Breast epithelium (tissue), 4 donors: ENCODE results near the gene CKMT1A. TPM values are rescaled to one million over a fixed set of nuclear protein-coding genes. Genes with fewer than 3 reads are reported as not detected.
"Not testable (repeated sequence)": the region's sequence is repeated elsewhere in the genome, so short reads cannot be mapped to it uniquely, and the experiment has no call there.

Experiments used
- DNase-seq, 2 donors: peaks; one replicate each; pipeline ENCODE4 v3.0.0-alpha.2; 2019; ENCODE audit warnings: low spot score in 2 of 2
- H3K27ac ChIP-seq, 2 donors: fragments of 200-600 bp; sonication (generic) in 1 of 2; one replicate each; pipeline ENCODE4 v1.5.1; 2016 to 2019; ENCODE audit warnings: mild to moderate bottlenecking in 1 of 2
- H3K27me3 ChIP-seq, 2 donors: fragments of 200-600 bp; sonication (generic) in 1 of 2; one replicate each; pipeline versions ENCODE4 v1.5.1 to v1.6.0; 2017 to 2019; ENCODE audit warnings: control low read depth in 1 of 2, mild to moderate bottlenecking in 1 of 2
- H3K36me3 ChIP-seq: fragments of 200-600 bp; one replicate; pipeline ENCODE4 v1.5.1; 2019
- H3K4me1 ChIP-seq, 2 donors: fragments of 200-600 bp; sonication (generic); one replicate each; pipeline ENCODE4 v1.5.1; 2016 to 2019; ENCODE audit warnings: control low read depth in 1 of 2
- H3K4me3 ChIP-seq, 3 donors: fragments of 200-600 bp; sonication (generic); 1 replicate in 2 of 3; 2 replicates in 1 of 3; pipeline ENCODE4 v1.5.1; 2016 to 2019; ENCODE audit warnings: mild to moderate bottlenecking in 3 of 3, moderate library complexity in 2 of 3
- H3K9me3 ChIP-seq, 2 donors: fragments of 200-600 bp; sonication (generic) in 1 of 2; one replicate each; pipeline ENCODE4 v1.5.1; 2016 to 2019; ENCODE audit warnings: control low read depth in 1 of 2
- CTCF ChIP-seq, 3 donors: fragments of 450-650 bp; IDR thresholded peaks; one replicate each; pipeline ENCODE4 v1.5.1; 2016 to 2017; ENCODE audit warnings: antibody characterized with exemption in 3 of 3, mild to moderate bottlenecking in 3 of 3, moderate library complexity in 3 of 3
- POLR2A ChIP-seq: fragments of 450-650 bp; IDR thresholded peaks from one replicate; pipeline ENCODE4 v1.6.1; 2016; ENCODE audit warnings: antibody characterized with exemption, mild to moderate bottlenecking, moderate library complexity
- POLR2AphosphoS5 ChIP-seq, 3 donors: sonication (generic); formaldehyde crosslinking; IDR thresholded peaks; one replicate each; pipeline ENCODE4 v1.6.1; 2017; ENCODE audit warnings: antibody characterized with exemption in 3 of 3
- intact Hi-C: fragments of 100-400 bp; cut with DNase I; formaldehyde crosslinking; loops from one replicate; pipeline ENCODE4 v1.15.1; 2023; ENCODE audit warnings: low total_unique reads
- total RNA-seq, 3 donors: library from RNA; depleted of rRNA; stranded (reverse); fragments of >200 nt; gene quantifications; one replicate each; pipeline ENCODE4 v1.1.0, GENCODE V29; 2016

The CKMT1A gene
- total RNA-seq, 3 donors from 2014 or later, result 0.66 to 2.0 TPM; not detected in 1

DNA sequence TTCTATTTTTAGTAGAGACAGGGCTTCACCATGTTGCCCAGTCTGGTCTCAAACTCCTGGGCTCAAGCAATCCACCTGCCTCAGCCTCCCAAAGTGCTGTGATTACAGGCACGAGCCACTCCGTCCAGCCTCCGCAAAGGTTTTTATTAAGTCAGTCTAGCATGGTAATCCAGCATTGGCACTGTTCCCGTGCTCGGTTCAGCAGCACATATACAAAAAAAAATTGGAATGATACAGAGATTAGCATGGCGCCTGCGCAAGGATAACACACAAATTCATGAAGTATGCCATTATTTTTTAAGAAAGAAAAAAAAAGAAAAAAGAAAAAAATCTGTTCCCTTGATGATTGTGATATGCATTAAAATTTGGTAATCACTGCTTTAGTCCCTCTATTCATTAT is 8.5 kb downstream of the CKMT1A start:
- TF ChIP-seq CTCF (IDR thresholded peaks at IDR 0.05) (no peak), POLR2A (no peak), POLR2AphosphoS5 (IDR thresholded peaks at IDR 0.05) (no peak)
- intact Hi-C loops, result no loop called here
- Histone ChIP-seq H3K27me3 (no peaks in the 10 kb centered on the region), H3K36me3 (no peaks in the 10 kb centered on the region), H3K4me3 (no peak overlapping the region), H3K27ac (no peak overlapping the region), H3K4me1 (no peaks in the 10 kb centered on the region), H3K9me3 (no peaks in the 10 kb centered on the region)
- no peak for DNase-seq

DNA sequence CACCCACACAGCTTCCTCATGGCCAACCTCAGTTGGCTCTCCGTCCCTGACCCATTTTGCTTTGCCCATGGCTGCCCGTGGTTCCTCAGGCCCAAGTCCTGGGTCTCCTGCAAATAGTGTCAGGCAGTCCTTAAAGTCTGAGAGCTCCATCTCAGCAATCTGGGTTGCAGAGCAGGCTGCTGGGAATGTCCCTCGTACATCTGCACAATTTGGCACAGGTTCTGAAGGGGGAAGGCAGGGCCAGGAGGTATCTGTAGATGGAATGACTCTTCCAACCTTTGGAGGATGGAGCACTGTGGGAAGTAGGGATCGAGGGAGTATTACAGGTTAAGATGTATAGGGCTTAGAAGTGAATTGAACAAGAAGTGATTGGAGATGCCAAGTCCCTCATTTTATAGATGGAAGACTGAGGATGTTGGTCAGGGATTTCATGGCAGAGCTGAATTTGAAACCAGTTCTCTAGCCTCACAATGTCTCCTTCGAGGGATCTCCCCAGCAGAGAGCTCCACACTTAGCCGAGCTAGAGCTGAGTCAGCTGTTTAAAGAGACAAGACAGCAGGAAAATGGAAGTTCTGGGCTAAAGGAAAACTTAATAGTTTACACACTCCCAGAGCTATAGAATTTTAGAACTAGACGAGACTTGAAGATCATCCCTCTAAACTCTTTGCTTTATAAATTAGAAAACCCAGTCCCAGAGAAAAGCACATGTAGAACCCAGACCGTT is 9.2 kb downstream of the CKMT1A start:
- intact Hi-C loops, result no loop called here
- Histone ChIP-seq H3K9me3 (no peaks in the 10 kb centered on the region), H3K27me3 (no peaks in the 10 kb centered on the region), H3K4me3 (no peak overlapping the region), H3K27ac (no peak overlapping the region), H3K4me1 (no peaks in the 10 kb centered on the region), H3K36me3 (no peaks in the 10 kb centered on the region)
- no peak for DNase-seq
- no peak for TF ChIP-seq POLR2A
- TF ChIP-seq CTCF (IDR thresholded peaks at IDR 0.05), result no peak
- TF ChIP-seq POLR2AphosphoS5 (IDR thresholded peaks at IDR 0.05), result no peak

DNA sequence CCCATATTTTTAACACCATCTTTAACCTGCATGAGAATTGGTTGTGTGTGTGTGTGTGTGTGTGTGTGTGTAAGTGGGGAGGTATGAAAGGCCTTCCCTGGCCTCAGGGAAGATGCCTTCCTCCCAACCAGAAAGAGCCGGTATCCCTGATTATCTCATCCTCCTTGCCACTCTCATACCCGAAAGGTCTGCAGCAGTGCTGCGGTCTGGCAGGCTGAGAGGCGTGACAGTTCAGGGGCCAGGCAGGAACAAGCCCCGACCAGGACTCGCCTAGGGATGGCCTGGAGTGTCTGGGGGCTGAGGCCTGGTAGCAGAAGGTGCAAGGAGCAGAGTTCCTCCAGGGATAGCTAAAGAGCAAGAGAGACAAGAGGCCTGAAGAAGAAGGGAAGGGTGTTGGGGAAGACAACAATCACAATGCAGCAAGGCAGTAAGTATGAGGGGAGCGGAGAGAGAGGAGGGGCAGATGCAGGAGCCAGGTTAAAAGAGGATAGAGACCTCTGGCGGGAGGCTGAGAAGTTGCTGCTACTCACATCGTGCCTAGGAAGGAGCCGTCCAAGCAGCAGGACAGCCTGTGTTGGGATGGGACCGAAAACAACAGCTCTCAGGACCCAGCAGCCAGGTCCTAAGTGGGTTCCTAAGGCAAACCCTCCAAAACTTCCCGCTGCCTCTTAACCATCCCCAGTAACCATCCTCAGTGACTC is 16.9 kb downstream of the CKMT1A start:
- H3K27ac ChIP-seq, H3K4me3 ChIP-seq, H3K36me3 ChIP-seq, H3K27me3 ChIP-seq, H3K9me3 ChIP-seq, intact Hi-C loops, DNase-seq, H3K4me1 ChIP-seq: not testable (repeated sequence)

- no peaks in the 10 kb centered on the region for H3K36me3 ChIP-seq
- intact Hi-C loops, result no loop called here
- H3K27ac ChIP-seq, result no peak overlapping the region
- H3K27me3 ChIP-seq, result no peaks in the 10 kb centered on the region
- no peak for DNase-seq
- H3K4me3 ChIP-seq, result no peak overlapping the region
- TF ChIP-seq POLR2AphosphoS5 (IDR thresholded peaks at IDR 0.05) (no peak), CTCF (IDR thresholded peaks at IDR 0.05) (no peak), POLR2A (no peak)
- no peaks in the 10 kb centered on the region for H3K9me3 ChIP-seq
- no peaks in the 10 kb centered on the region for H3K4me1 ChIP-seq
Observed at GRCh38 chr15:43723151-43723550, 29.5 kb downstream of the CKMT1A start.

DNA sequence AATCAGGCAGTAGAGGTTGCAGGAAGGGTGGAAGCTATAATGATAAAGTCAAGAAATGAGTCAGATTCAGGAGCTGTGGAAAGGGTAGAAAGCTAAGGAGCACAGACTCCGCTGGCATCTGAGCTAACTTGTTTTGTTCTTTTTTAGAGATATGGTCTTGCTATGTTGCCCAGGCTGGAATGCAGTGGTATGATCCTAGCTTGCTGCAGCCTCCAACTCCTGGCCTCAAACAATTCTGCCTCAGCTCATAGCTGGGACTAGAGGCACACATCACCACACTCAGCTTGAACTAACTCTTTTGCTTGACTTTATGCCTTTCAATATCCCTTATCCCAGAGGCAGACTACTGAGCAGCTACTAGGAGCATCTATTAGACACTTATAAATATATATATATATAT is 32.6 kb downstream of the CKMT1A start:
- H3K4me1 ChIP-seq, H3K27ac ChIP-seq, H3K36me3 ChIP-seq, DNase-seq, intact Hi-C loops, H3K9me3 ChIP-seq, H3K4me3 ChIP-seq, H3K27me3 ChIP-seq: not testable (repeated sequence)

- H3K9me3 ChIP-seq, intact Hi-C loops, H3K27ac ChIP-seq, H3K4me3 ChIP-seq, H3K27me3 ChIP-seq, H3K4me1 ChIP-seq, DNase-seq, H3K36me3 ChIP-seq: not testable (repeated sequence)
Observed at GRCh38 chr15:43728053-43728725, 34.5 kb downstream of the CKMT1A start.
